Measurements from ENCODE around the gene FMO2. TPM values are rescaled to one million over a fixed set of nuclear protein-coding genes. Genes with fewer than 3 reads are reported as not detected.

The FMO2 gene
- polyA plus RNA-seq, 3 donors: not detected

- Mint-ChIP-seq H3K27ac (peak overlapping the region in 1 of 7 donors; percentile 24), H3K9me3 (peaks cover 0 to 3% (median 0%) of the 10 kb centered on the region in 7 donors), H3K4me3 (peak overlapping the region; percentile 78 to 92), H3K36me3 (no peaks in the 10 kb centered on the region), H3K27me3 (ENCODE audit: low read depth in 3 of 3) (peaks cover 28 to 32% (median 29%) of the 10 kb centered on the region in 3 donors), H3K4me1 (peaks cover 10% of the 10 kb centered on the region)
- Histone ChIP-seq H4K20me1 (ENCODE audit: insufficient read depth, low read length) (no peaks in the 10 kb centered on the region), H3K4me2 (replicated peaks; ENCODE audit: extremely low read depth, low read length, poor library complexity, severe bottlenecking) (peak overlapping the region; percentile 68), H2AFZ (ENCODE audit: insufficient read depth, low read depth, low read length, poor library complexity, severe bottlenecking) (peak overlapping the region; percentile 75), H3K27me3 (ENCODE audit: control insufficient read depth in 2 of 2, insufficient read depth in 2 of 2, low read length in 2 of 2) (peaks cover 14 to 40% of the 10 kb centered on the region in 2 donors), H3K36me3 (replicated peaks in 1 of 2; ENCODE audit: control insufficient read depth in 1 of 2, insufficient read depth in 2 of 2, low read length in 2 of 2) (no peaks in the 10 kb centered on the region), H3K4me3 (replicated peaks in 1 of 3; ENCODE audit: low read depth in 2 of 3, low read length in 3 of 3) (peak overlapping the region; percentile 26 to 68 (median 35)), H3K79me2 (ENCODE audit: insufficient read depth, low read length) (no peaks in the 10 kb centered on the region), H3K4me1 (ENCODE audit: control insufficient read depth in 1 of 2, insufficient read depth in 2 of 2, low read length in 2 of 2) (peaks cover 7 to 8% of the 10 kb centered on the region in 2 donors), H3K9me3 (replicated peaks in 1 of 2; ENCODE audit: control insufficient read depth in 1 of 2, insufficient read depth in 1 of 2, low read length in 2 of 2) (no peaks in the 10 kb centered on the region), H3K27ac (ENCODE audit: low read depth in 1 of 2, low read length in 2 of 2) (no peak overlapping the region), H3K9ac (ENCODE audit: insufficient read depth, low read length, poor library complexity, severe bottlenecking) (peak overlapping the region; percentile 51)
- peak; percentile 59 for TF ChIP-seq CTCF (IDR thresholded peaks at IDR 0.05)
- DNase-seq: peak; percentile 1 to 37 (median 3)
- WGBS (ENCODE audit: insufficient coverage): 6% methylated on average over 25 of the region's 34 CpGs
- intact Hi-C loops (cut with micrococcal nuclease): no loop called here
Measured at GRCh38 chr1:171251042-171251951, 66.2 kb downstream of the FMO2 start.

- no peak for DNase-seq
- intact Hi-C loops (cut with micrococcal nuclease): no loop called here
- Histone ChIP-seq H3K36me3 (replicated peaks in 1 of 2; ENCODE audit: control insufficient read depth in 1 of 2, insufficient read depth in 2 of 2, low read length in 2 of 2) (no peaks in the 10 kb centered on the region), H3K4me3 (replicated peaks in 1 of 3; ENCODE audit: low read depth in 2 of 3, low read length in 3 of 3) (peak overlapping the region in 2 of 3 experiments; percentile 35 to 68), H4K20me1 (ENCODE audit: insufficient read depth, low read length) (no peaks in the 10 kb centered on the region), H3K9me3 (replicated peaks in 1 of 2; ENCODE audit: control insufficient read depth in 1 of 2, insufficient read depth in 1 of 2, low read length in 2 of 2) (no peaks in the 10 kb centered on the region), H3K4me1 (ENCODE audit: control insufficient read depth in 1 of 2, insufficient read depth in 2 of 2, low read length in 2 of 2) (peaks cover 7 to 8% of the 10 kb centered on the region in 2 donors), H3K27me3 (ENCODE audit: control insufficient read depth in 2 of 2, insufficient read depth in 2 of 2, low read length in 2 of 2) (peaks cover 14 to 40% of the 10 kb centered on the region in 2 donors), H3K79me2 (ENCODE audit: insufficient read depth, low read length) (no peaks in the 10 kb centered on the region), H3K9ac (ENCODE audit: insufficient read depth, low read length, poor library complexity, severe bottlenecking) (peak overlapping the region; percentile 51), H3K4me2 (replicated peaks; ENCODE audit: extremely low read depth, low read length, poor library complexity, severe bottlenecking) (peak overlapping the region; percentile 68), H3K27ac (ENCODE audit: low read depth in 1 of 2, low read length in 2 of 2) (no peak overlapping the region), H2AFZ (ENCODE audit: insufficient read depth, low read depth, low read length, poor library complexity, severe bottlenecking) (peak overlapping the region; percentile 75)
- Mint-ChIP-seq H3K36me3 (no peaks in the 10 kb centered on the region), H3K27me3 (ENCODE audit: low read depth in 3 of 3) (peaks cover 28 to 32% (median 29%) of the 10 kb centered on the region in 3 donors), H3K27ac (no peak overlapping the region), H3K9me3 (peaks cover 0 to 3% (median 0%) of the 10 kb centered on the region in 7 donors), H3K4me3 (peak overlapping the region in 1 of 2 donors; percentile 92), H3K4me1 (peaks cover 10% of the 10 kb centered on the region)
- WGBS (ENCODE audit: insufficient coverage): 0% methylated on average over 2 of the region's 6 CpGs
- peak; percentile 28 for TF ChIP-seq CTCF (IDR thresholded peaks at IDR 0.05)
Measured at GRCh38 chr1:171251952-171252300, 66.8 kb downstream of the FMO2 start.
